AG09319 (cell line): ENCODE data around the gene OSBPL5.
"Not testable (repeated sequence)": the region's sequence is repeated elsewhere in the genome, so short reads cannot be mapped to it uniquely, and the experiment has no call there.

Experiments
- DNase-seq: peaks from one replicate; pipeline ENCODE4 v3.0.0-alpha.2; 2010; ENCODE audit warnings: low read depth; ENCODE audit errors: extremely low read depth
- TF ChIP-seq, protein P1 (sequence below): IDR thresholded peaks from 2 replicates; pipeline ENCODE4 v1.5.1; 2011; ENCODE audit warnings: low read depth, mild to moderate bottlenecking, inconsistent platforms, low read length, moderate library complexity

OSBPL5 gene

GRCh38 chr11:3170044-3170755 is 5.1 kb upstream of the OSBPL5 start:
- TF ChIP-seq, protein P1, sequence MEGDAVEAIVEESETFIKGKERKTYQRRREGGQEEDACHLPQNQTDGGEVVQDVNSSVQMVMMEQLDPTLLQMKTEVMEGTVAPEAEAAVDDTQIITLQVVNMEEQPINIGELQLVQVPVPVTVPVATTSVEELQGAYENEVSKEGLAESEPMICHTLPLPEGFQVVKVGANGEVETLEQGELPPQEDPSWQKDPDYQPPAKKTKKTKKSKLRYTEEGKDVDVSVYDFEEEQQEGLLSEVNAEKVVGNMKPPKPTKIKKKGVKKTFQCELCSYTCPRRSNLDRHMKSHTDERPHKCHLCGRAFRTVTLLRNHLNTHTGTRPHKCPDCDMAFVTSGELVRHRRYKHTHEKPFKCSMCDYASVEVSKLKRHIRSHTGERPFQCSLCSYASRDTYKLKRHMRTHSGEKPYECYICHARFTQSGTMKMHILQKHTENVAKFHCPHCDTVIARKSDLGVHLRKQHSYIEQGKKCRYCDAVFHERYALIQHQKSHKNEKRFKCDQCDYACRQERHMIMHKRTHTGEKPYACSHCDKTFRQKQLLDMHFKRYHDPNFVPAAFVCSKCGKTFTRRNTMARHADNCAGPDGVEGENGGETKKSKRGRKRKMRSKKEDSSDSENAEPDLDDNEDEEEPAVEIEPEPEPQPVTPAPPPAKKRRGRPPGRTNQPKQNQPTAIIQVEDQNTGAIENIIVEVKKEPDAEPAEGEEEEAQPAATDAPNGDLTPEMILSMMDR: no peak
- no peak for DNase-seq

DNA sequence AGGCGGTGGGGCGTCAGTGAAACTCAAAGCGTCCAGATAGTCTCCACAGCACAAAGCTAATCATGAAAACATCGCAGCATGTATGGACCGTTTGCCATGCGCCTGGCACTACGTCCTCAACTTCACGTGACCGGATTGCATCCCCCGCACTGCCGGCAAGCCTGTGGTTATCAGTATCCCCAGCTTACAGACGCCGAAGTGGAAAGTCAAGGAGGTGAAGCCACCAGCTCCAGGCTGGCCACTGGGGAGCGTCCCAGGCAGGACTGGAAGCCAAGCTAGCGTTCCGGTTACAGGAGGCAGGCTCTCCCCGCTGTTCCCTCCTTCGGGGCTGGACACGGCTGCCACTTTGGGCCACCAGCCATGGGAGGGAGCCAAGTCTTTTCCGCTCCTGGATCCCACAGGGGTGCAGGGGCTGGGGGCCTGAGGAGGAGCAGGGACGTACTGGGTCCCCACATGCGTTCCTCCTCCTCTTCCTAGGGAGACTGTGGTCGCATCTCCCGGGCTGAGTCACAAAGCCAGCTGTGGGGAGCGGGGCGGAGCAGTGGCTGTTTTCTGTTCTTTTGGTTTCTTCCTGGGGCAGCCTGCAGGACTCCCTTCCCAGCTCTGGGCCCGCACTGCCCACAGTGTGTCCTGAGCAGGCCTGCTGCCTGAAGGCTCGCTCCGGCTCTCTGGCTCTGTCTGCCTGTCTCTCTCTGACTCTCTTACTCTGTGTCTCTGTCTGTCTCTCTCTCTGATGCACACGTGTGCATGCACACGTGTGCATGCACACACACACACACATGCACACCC is 4.3 kb upstream of the OSBPL5 start:
- TF ChIP-seq, protein P1: peak; percentile 18
- no peak for DNase-seq

GRCh38 chr11:3168742-3169254 is 3.7 kb upstream of the OSBPL5 start:
- not testable (repeated sequence) for DNase-seq

DNA sequence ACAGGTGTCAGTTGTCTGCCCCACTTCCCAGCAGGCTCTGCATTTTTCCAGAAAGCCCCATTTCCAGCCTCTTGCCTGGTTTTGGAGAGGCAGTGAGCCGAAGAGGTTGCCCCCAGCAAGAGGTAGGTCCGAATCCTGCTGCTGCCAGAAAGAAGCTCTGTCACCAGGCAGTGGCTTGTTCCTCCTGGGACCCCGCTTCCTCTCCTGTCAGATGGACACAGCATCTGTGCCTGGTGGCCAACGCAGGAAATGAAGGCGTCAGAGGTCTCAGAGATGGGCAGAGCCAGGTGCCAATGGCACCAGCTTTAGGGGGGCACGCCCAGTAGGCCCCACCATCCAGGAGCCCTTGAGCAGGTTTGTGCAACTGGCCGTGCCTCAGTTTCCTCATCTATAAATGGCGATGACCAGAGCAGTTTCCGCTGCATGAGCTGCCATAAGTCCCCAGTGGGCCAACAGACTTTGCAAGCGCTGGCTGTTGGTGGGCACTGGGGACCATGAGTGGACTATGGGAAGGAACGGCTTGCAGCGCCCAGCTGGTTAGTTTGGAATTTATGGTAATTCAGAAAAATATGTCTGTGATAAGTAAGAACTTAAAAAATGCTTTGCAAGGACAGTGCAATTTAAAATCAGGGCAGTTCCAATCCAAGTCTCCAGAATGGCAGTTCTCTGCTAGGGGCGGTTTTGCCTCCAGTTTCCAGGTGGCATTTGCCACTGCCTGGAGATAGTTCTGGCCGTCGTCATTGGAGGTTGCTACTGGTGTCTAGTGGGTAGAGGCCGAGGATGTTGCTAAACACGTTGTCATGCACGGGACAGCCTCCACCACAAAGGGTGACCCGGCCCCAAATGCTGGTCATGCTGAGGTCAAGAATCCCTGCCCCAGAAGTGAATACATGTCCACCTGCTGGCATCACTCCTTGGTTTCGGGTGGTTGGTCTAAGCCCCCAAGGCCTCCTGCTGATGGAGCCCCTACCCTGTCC is 2.3 kb upstream of the OSBPL5 start:
- DNase-seq: no peak
- TF ChIP-seq, protein P1: no peak

DNA sequence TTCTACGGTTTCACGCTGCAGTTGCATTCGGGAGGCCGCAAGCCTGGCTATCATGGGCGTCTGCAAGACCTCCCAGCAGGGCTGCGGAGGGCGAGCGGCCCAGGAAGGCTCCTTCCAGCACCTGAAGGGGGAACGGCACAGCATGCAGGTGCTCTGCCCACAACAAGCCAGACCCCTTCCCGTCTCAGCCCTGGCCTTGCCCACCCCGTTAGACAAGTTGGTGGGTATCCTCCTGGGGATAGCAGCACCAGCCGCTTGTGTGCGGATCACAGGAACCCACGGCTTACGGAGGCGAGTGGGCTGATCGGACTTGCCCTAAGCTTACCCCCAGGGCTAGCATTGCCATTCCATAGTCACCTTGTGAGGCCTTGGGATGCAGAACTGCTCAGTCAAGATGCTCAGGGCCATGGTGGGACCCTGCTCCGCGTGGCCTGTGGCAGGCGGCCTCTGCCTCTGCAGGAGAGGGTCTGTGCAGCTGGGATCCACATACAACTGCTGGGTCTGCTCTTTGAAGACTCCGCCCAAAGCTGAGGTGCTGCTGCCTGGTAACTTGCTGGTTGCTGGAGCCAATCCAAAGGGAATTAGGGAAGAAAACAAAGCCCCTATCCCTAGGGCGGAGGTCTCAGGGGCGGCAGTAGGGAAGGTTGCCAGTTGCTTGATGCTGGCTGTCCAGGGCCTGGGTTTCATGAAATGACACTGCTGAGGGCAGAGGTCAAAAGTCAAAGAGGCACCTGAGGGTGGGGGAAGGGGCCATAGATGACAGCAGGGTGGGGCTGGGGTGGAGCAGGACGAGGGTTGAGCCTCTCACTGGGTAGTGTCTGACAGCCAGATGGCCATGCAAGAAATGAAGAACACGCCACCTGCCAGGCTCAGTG is 1.4 kb upstream of the OSBPL5 start:
- TF ChIP-seq, protein P1: no peak
- no peak for DNase-seq

DNA sequence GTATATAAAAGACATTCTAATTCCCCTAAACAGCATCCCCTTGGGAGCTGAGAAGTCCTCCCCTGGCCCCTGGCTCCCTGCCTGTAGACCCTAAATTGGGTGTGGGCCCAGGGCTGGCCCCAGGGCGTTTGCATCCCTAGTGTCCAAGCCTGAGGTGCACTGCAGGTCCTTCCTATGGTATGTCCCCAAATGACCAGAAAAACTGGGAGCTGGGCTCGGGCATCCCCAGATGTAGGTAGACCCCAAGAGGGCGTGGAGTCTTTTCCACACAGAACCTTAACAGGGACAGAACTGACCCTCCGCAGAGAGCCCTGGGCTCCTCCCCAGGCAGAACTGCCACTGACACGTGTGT is 782 bp upstream of the OSBPL5 start:
- DNase-seq: no peak
- TF ChIP-seq, protein P1: no peak

GRCh38 chr11:3164552-3165151 is 458 bp downstream of the OSBPL5 start:
- DNase-seq: no peak
- TF ChIP-seq, protein P1: no peak
